ENCODE data around the gene C19orf47. TPM values are rescaled to one million over a fixed set of nuclear protein-coding genes. Genes with fewer than 3 reads are reported as not detected.

Gene C19orf47
- polyA plus RNA-seq, 1 donor from 2014 or later, result 22.8 TPM

DNA sequence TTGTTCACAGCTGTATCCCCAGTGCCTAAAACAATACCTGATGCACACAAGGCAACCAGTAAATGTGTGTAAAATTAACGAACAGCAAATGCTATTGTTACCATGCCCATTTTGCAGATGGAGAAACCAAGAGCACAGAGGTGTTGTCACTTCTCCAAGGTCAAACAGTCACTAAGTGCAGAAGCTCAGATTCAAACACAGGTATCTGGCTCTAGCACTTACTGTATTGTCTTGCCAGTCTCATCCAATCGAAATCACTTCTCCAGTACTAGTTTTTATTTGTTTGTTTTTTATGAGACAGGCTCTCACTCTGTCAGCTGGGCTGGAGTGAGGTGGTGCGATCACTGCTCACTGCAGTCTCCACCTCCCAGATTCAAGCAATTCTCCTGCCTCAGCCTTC, 14.0 kb upstream of the C19orf47 start:
- no peak overlapping the region for H3K4me3 ChIP-seq (ENCODE audit: low read length)
- no peak overlapping the region for H3K27ac ChIP-seq (ENCODE audit: low read length)
- no peak overlapping the region for H3K4me2 ChIP-seq (ENCODE audit: low read length)
- TF ChIP-seq, protein P1, sequence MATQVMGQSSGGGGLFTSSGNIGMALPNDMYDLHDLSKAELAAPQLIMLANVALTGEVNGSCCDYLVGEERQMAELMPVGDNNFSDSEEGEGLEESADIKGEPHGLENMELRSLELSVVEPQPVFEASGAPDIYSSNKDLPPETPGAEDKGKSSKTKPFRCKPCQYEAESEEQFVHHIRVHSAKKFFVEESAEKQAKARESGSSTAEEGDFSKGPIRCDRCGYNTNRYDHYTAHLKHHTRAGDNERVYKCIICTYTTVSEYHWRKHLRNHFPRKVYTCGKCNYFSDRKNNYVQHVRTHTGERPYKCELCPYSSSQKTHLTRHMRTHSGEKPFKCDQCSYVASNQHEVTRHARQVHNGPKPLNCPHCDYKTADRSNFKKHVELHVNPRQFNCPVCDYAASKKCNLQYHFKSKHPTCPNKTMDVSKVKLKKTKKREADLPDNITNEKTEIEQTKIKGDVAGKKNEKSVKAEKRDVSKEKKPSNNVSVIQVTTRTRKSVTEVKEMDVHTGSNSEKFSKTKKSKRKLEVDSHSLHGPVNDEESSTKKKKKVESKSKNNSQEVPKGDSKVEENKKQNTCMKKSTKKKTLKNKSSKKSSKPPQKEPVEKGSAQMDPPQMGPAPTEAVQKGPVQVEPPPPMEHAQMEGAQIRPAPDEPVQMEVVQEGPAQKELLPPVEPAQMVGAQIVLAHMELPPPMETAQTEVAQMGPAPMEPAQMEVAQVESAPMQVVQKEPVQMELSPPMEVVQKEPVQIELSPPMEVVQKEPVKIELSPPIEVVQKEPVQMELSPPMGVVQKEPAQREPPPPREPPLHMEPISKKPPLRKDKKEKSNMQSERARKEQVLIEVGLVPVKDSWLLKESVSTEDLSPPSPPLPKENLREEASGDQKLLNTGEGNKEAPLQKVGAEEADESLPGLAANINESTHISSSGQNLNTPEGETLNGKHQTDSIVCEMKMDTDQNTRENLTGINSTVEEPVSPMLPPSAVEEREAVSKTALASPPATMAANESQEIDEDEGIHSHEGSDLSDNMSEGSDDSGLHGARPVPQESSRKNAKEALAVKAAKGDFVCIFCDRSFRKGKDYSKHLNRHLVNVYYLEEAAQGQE (IDR thresholded peaks at IDR 0.05; ENCODE audit: borderline replicate concordance), result no peak
- TF ChIP-seq CTCF (IDR thresholded peaks at IDR 0.05; ENCODE audit: poor library complexity, severe bottlenecking), result no peak
- no peak for TF ChIP-seq TAF1 (IDR thresholded peaks at IDR 0.05; ENCODE audit: low read depth)
- TF ChIP-seq EP300 (conservative IDR thresholded peaks at IDR 0.05; ENCODE audit: poor library complexity, severe bottlenecking), result no peak
- no peak overlapping the region for H3K9ac ChIP-seq (ENCODE audit: low read length)
- no peaks in the 10 kb centered on the region for H4K20me1 ChIP-seq (ENCODE audit: insufficient read depth)
- H3K9me3 ChIP-seq (ENCODE audit: low read length), result no peaks in the 10 kb centered on the region
- no peak overlapping the region for H2AFZ ChIP-seq (ENCODE audit: low read depth, low read length)
- no peaks in the 10 kb centered on the region for H3K27me3 ChIP-seq (ENCODE audit: insufficient read depth, low read depth, low read length)
- peaks cover 15% of the 10 kb centered on the region for H3K79me2 ChIP-seq (replicated peaks; ENCODE audit: insufficient read depth, low read length)
- no peaks in the 10 kb centered on the region for H3K36me3 ChIP-seq (ENCODE audit: insufficient read depth, low read length)
- no peaks in the 10 kb centered on the region for H3K9me2 ChIP-seq (ENCODE audit: insufficient read depth, low read length)
- no peaks in the 10 kb centered on the region for H3F3A ChIP-seq (ENCODE audit: insufficient read depth, low read length, poor library complexity, severe bottlenecking)

DNA sequence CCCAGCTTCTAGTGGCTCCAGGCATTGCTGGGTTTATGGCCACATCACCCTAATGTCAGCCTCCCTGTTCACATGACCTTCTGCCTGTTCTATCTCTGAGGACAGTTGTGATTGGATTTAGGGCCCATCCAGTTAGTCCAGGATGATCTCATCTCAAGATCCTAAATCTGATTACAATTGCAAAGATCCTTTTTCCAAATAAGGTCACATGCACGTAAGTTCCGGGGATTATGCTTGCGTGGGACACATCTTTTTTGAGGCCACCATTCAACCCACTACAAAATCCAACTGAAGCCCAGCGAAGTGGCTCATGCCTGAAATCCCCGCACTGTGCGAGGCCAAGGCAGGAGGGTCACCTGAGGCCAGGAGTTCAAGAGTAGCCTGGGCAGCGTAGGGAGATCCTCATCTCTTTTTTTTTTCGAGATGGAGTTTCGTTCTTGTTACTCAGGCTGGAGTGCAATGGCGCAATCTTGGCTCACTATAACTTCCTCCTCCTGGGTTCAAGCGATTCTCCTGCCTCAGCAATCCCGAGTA, 12.6 kb upstream of the C19orf47 start:
- Histone ChIP-seq H3K36me3 (ENCODE audit: insufficient read depth, low read length) (no peaks in the 10 kb centered on the region), H3K9me2 (ENCODE audit: insufficient read depth, low read length) (no peaks in the 10 kb centered on the region), H3K27ac (ENCODE audit: low read length) (no peak overlapping the region), H2AFZ (ENCODE audit: low read depth, low read length) (no peak overlapping the region), H3K27me3 (ENCODE audit: insufficient read depth, low read depth, low read length) (no peaks in the 10 kb centered on the region), H3K9ac (ENCODE audit: low read length) (no peak overlapping the region), H3K4me2 (ENCODE audit: low read length) (no peak overlapping the region), H3K79me2 (replicated peaks; ENCODE audit: insufficient read depth, low read length) (peaks cover 9% of the 10 kb centered on the region), H4K20me1 (ENCODE audit: insufficient read depth) (no peaks in the 10 kb centered on the region), H3K9me3 (ENCODE audit: low read length) (no peaks in the 10 kb centered on the region), H3K4me3 (ENCODE audit: low read length) (no peak overlapping the region), H3F3A (ENCODE audit: insufficient read depth, low read length, poor library complexity, severe bottlenecking) (no peaks in the 10 kb centered on the region)
- TF ChIP-seq POLR2AphosphoS5 (IDR thresholded peaks at IDR 0.05) (no peak), CTCF (IDR thresholded peaks at IDR 0.05; ENCODE audit: poor library complexity, severe bottlenecking) (no peak), TAF1 (IDR thresholded peaks at IDR 0.05; ENCODE audit: low read depth) (no peak), EP300 (conservative IDR thresholded peaks at IDR 0.05; ENCODE audit: poor library complexity, severe bottlenecking) (no peak), SMC3 (conservative IDR thresholded peaks at IDR 0.05; ENCODE audit: poor library complexity) (no peak), EZH2 (IDR thresholded peaks at IDR 0.05; ENCODE audit: borderline replicate concordance, insufficient read depth, low read length, poor library complexity, severe bottlenecking) (no peak), RAD21 (conservative IDR thresholded peaks at IDR 0.05) (no peak), MXI1 (conservative IDR thresholded peaks at IDR 0.05; ENCODE audit: poor library complexity, severe bottlenecking) (no peak)
- TF ChIP-seq, protein P1 (IDR thresholded peaks at IDR 0.05; ENCODE audit: borderline replicate concordance), result no peak

Data from neural cell (in vitro differentiated cells).